Ovary (tissue), 9 donors: ENCODE results near the gene HGS. TPM values are rescaled to one million over a fixed set of nuclear protein-coding genes. Genes with fewer than 3 reads are reported as not detected.

ENCODE experiments used
- DNase-seq, 5 donors: peaks; one replicate each; pipeline ENCODE4 v3.0.0-alpha.2; 2019 to 2020
- H3K27ac ChIP-seq, 2 donors: fragments of 200-600 bp; one replicate each; pipeline versions ENCODE4 v1.5.1 to v1.8.0; 2019 to 2022
- H3K27me3 ChIP-seq: fragments of 200-600 bp; one replicate; pipeline ENCODE4 v1.8.0; 2022
- H3K36me3 ChIP-seq: fragments of 200-600 bp; sonication (generic); one replicate; pipeline ENCODE4 v1.5.1; 2019
- H3K4me1 ChIP-seq: one replicate; pipeline ENCODE4 v1.8.1; 2013; ENCODE audit warnings: mild to moderate bottlenecking, moderate library complexity; ENCODE audit not compliant: insufficient read depth
- H3K4me3 ChIP-seq: fragments of 200-600 bp; sonication (generic); one replicate; pipeline ENCODE4 v1.5.1; 2017
- H3K9me3 ChIP-seq, 2 donors: fragments of 200-600 bp in 1 of 2; sonication (generic) in 1 of 2; one replicate each; pipeline versions ENCODE4 v1.5.1 to v1.8.1; 2013 to 2019; ENCODE audit warnings: mild to moderate bottlenecking in 1 of 2, moderate library complexity in 1 of 2
- EP300 ChIP-seq: sonication (generic); formaldehyde crosslinking; IDR thresholded peaks from one replicate; pipeline ENCODE4 v1.6.1; 2017; ENCODE audit warnings: antibody characterized with exemption
- POLR2A ChIP-seq: fragments of 450-650 bp; IDR thresholded peaks from one replicate; pipeline ENCODE4 v1.6.1; 2017; ENCODE audit warnings: antibody characterized with exemption, mild to moderate bottlenecking, moderate library complexity
- WGBS, 3 donors: extraction: QIAGEN DNeasy Blood & Tissue Kit in 1 of 3; methylation state at CpG; one replicate each; pipeline versions ENCODE4 v1.1.5 to v1.1.7; 2013 to 2017; 5-methylcytosine and 5-hydroxymethylcytosine counted together
- intact Hi-C, 4 donors: fragments of 100-400 bp; cut with DNase I; formaldehyde crosslinking; loops; one replicate each; pipeline versions ENCODE4 v1.11.0 to v1.15.1; 2022 to 2023
- polyA plus RNA-seq, 2 donors: library from polyadenylated mRNA; stranded (reverse); fragments of 200-250 nt in 1 of 2; fragments of 350-450 nt in 1 of 2; fragmentation: Illumina TruSeq in 1 of 2; extraction: RNeasy Lipid Tissue Mini Kit (QIAGEN cat#74804) in 1 of 2; gene quantifications; one replicate each; pipeline ENCODE4 v1.2.3, GENCODE V29; 2013 to 2014
- total RNA-seq, 7 donors: library from RNA; depleted of rRNA in 2 of 7; stranded (reverse); fragments of >200 nt in 2 of 7; fragmentation: NEBNext Ultra II Directional in 3 of 7; extraction: Animal tissue kit (Norgen Biotek cat#: 25700) in 3 of 7; gene quantifications; one replicate each; pipeline versions ENCODE4 v1.1.0 to v1.2.4, GENCODE V29; 2016 to 2023
- TF ChIP-seq, protein P1 (sequence below), 3 donors: fragments of 450-650 bp in 2 of 3; fragments of 200-600 bp in 1 of 3; IDR thresholded peaks; one replicate each; pipeline versions ENCODE4 v1.5.1 to v1.8.0; 2016 to 2022; ENCODE audit warnings: antibody characterized with exemption in 3 of 3, mild to moderate bottlenecking in 1 of 3
- donor health status: DM: no; HTN: no; CAD: no; lungs with moderate emphysema.
- donor health status: DM: no; HTN: no; CAD: no.
- donor health status: Bipolar disorder and iron deficiency.
- donor health status: DM: yes; HTN: yes; CAD: no.
- donor health status: DM: no; HTN: no; CAD: no.
- donor health status: DM: yes; HTN: yes; CAD: no.

Gene HGS
- total and polyA plus RNA-seq, 9 donors, result 39.1 to 91.5 (median 73.4) TPM

DNA sequence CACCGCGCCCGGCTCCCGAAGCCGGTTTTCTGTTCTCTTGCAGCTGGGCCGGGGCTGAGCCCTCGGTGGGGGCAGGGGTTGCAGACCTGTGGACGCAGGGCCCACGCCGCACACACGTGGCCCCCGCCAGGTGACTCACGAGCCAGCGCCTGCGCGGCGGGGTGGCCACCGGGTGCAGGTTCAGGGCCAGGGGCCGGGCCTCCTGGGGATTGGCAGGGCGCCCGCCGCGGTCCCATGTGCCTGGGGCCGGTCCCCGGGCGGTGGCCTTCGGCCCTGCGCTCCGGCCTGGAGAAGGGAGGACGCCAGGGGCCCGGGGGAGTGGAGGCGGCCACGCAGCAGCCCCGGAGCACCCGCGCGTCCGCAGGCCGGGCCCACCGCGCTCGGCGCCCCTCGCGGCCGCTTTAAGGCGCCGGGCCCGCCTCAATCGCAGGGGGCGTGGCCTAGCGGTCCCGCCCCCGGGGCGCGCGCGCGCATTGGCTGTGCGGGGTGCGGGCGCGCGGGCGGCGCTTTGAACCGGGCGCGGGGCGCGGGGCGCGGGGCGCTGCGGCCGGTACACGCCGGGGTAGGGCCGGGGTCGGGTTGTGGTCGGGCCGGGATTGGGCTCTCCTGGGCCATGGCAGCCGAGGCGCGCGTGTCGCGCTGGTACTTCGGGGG lies 28.1 kb downstream of the HGS start, which contains the start of gene SLC25A10:
SLC25A10 (plus strand) TSS at position 471 of the 654 bp plus-strand sequence; CDS start at position 614, 143 bp downstream.
- Histone ChIP-seq H3K27me3 (no peaks in the 10 kb centered on the region), H3K9me3 (no peaks in the 10 kb centered on the region), H3K36me3 (no peaks in the 10 kb centered on the region), H3K27ac (no peak within 1 kb of the TSS), H3K4me1 (peaks cover 18% of the 10 kb centered on the region), H3K4me3 (peak within 1 kb of the TSS; percentile 72)
- TF ChIP-seq, protein P1, sequence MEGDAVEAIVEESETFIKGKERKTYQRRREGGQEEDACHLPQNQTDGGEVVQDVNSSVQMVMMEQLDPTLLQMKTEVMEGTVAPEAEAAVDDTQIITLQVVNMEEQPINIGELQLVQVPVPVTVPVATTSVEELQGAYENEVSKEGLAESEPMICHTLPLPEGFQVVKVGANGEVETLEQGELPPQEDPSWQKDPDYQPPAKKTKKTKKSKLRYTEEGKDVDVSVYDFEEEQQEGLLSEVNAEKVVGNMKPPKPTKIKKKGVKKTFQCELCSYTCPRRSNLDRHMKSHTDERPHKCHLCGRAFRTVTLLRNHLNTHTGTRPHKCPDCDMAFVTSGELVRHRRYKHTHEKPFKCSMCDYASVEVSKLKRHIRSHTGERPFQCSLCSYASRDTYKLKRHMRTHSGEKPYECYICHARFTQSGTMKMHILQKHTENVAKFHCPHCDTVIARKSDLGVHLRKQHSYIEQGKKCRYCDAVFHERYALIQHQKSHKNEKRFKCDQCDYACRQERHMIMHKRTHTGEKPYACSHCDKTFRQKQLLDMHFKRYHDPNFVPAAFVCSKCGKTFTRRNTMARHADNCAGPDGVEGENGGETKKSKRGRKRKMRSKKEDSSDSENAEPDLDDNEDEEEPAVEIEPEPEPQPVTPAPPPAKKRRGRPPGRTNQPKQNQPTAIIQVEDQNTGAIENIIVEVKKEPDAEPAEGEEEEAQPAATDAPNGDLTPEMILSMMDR (IDR thresholded peaks at IDR 0.05), result peak in 2 of 3 donors; percentile 55 to 56
- TF ChIP-seq EP300, result no peak
- 0 to 1% (median 1%) methylated on average over 27 to 89 of the region's 89 CpGs for WGBS, 3 donors
- intact Hi-C loops, result no loop called here
- DNase-seq, result peak; percentile 71 to 83 (median 72)

GRCh38 chr17:81712468-81713003 lies 28.7 kb downstream of the HGS start:
- no peaks in the 10 kb centered on the region for H3K27me3 ChIP-seq
- DNase-seq, result no peak
- no peaks in the 10 kb centered on the region for H3K36me3 ChIP-seq
- intact Hi-C loops, result no loop called here
- no peaks in the 10 kb centered on the region for H3K9me3 ChIP-seq
- TF ChIP-seq POLR2A, result no peak
- TF ChIP-seq EP300, result no peak
- TF ChIP-seq, protein P1 (IDR thresholded peaks at IDR 0.05), result no peak
- 1 to 4% (median 1%) methylated on average over 34 to 41 of the region's 41 CpGs for WGBS, 3 donors
- H3K27ac ChIP-seq, result no peak overlapping the region
- peaks cover 18% of the 10 kb centered on the region for H3K4me1 ChIP-seq
- H3K4me3 ChIP-seq, result peak overlapping the region; percentile 72

GRCh38 chr17:81713004-81713555 lies 29.3 kb downstream of the HGS start:
- peak overlapping the region; percentile 72 for H3K4me3 ChIP-seq
- H3K9me3 ChIP-seq, result no peaks in the 10 kb centered on the region
- DNase-seq, result peak in 3 of 5 donors; percentile 27 to 43 (median 37)
- 18 to 32% (median 21%) methylated on average over 18 of the region's 18 CpGs for WGBS, 3 donors
- H3K4me1 ChIP-seq, result peaks cover 18% of the 10 kb centered on the region
- no peak overlapping the region for H3K27ac ChIP-seq
- no peaks in the 10 kb centered on the region for H3K36me3 ChIP-seq
- no peaks in the 10 kb centered on the region for H3K27me3 ChIP-seq
- intact Hi-C loops, result no loop called here
- TF ChIP-seq POLR2A, result no peak
- TF ChIP-seq EP300, result no peak
- TF ChIP-seq, protein P1 (IDR thresholded peaks at IDR 0.05), result no peak

GRCh38 chr17:81713556-81714411 lies 30.0 kb downstream of the HGS start:
- peaks cover 18% of the 10 kb centered on the region for H3K4me1 ChIP-seq
- no peaks in the 10 kb centered on the region for H3K9me3 ChIP-seq
- intact Hi-C loops, result no loop called here
- H3K27ac ChIP-seq, result no peak overlapping the region
- TF ChIP-seq POLR2A, result no peak
- peak in 2 of 5 donors; percentile 36 to 46 for DNase-seq
- WGBS, 3 donors, result 47 to 70% (median 59%) methylated on average over 35 to 36 of the region's 36 CpGs
- no peaks in the 10 kb centered on the region for H3K27me3 ChIP-seq
- no peak overlapping the region for H3K4me3 ChIP-seq
- H3K36me3 ChIP-seq, result no peaks in the 10 kb centered on the region
